ENCODE results near the gene CDCA5. TPM values are rescaled to one million over a fixed set of nuclear protein-coding genes. Genes with fewer than 3 reads are reported as not detected.

The CDCA5 gene
- polyA plus RNA-seq, 2 of the 4 experiments (the other 2 are of a cell fraction): 30.9 to 46.0 TPM

- Histone ChIP-seq H3K9me3 (no peaks in the 10 kb centered on the region), H3K4me1 (peaks cover 9% of the 10 kb centered on the region), H3K4me2 (no peak overlapping the region), H3K27ac (no peak overlapping the region), H3K4me3 (no peak overlapping the region)
- no peak for DNase-seq (ENCODE audit: low read depth in 1 of 2, low spot score in 1 of 2)
- ATAC-seq: no peak
- TF ChIP-seq MYC (IDR thresholded peaks at IDR 0.05; ENCODE audit: borderline replicate concordance, low read length) (no peak), HEYL (CRISPR knock-in tag; IDR thresholded peaks at IDR 0.05) (no peak), HOXB5 (CRISPR knock-in tag; IDR thresholded peaks at IDR 0.05) (no peak), HOXA7 (CRISPR knock-in tag; IDR thresholded peaks at IDR 0.05) (no peak), HDAC2 (IDR thresholded peaks at IDR 0.05) (no peak), PHF8 (IDR thresholded peaks at IDR 0.05; ENCODE audit: borderline replicate concordance, low read depth) (no peak), NFE2L2 (conservative IDR thresholded peaks at IDR 0.05; ENCODE audit: low read length) (no peak), TP53 (CRISPR knock-in tag; IDR thresholded peaks at IDR 0.05) (no peak), FOSB (CRISPR knock-in tag; IDR thresholded peaks at IDR 0.05) (no peak)
- FAIRE-seq: no peak
- CTCF ChIA-PET: interaction anchor here (0.6 to 7.3 kb wide), 9 partner anchors 9 to 152 kb away, joined by 3 to 75 read pairs (median 3); partner anchors contain the start of genes FAU, MRPL49 and ZNHIT2
- 87% methylated on average over 12 of the region's 15 CpGs for WGBS (ENCODE audit: missing lambda C conversion rate)
- POLR2A ChIA-PET: interaction anchor here (1.4 kb wide), 1 partner anchor 17 kb away, joined by 3 read pairs; the partner anchor contains the start of gene TM7SF2
These were observed 44.6 kb upstream of the CDCA5 start for GRCh38 chr11:65128182-65129145.

GRCh38 chr11:65127473-65128181 lies 43.8 kb upstream of the CDCA5 start:
- no peak for TF ChIP-seq RNF2 (IDR thresholded peaks at IDR 0.05; ENCODE audit: borderline replicate concordance, low read depth)
- TF ChIP-seq CHD4 (IDR thresholded peaks at IDR 0.05; ENCODE audit: borderline replicate concordance): no peak
- no peak overlapping the region for H3K27ac ChIP-seq
- H3K4me2 ChIP-seq: no peak overlapping the region
- CTCF ChIA-PET: interaction anchor here (0.6 to 7.3 kb wide), 6 partner anchors 8 to 153 kb away, joined by 3 to 75 read pairs (median 4); partner anchors contain the start of genes FAU, MRPL49 and ZNHIT2
- no peak for DNase-seq (ENCODE audit: low read depth in 1 of 2, low spot score in 1 of 2)
- peaks cover 6% of the 10 kb centered on the region for H3K4me1 ChIP-seq
- POLR2A ChIA-PET: interaction anchor here (1.4 kb wide), 1 partner anchor 16 kb away, joined by 3 read pairs; the partner anchor contains the start of gene TM7SF2
- H3K4me3 ChIP-seq: no peak overlapping the region
- no peak for FAIRE-seq
- H3K9me3 ChIP-seq: no peaks in the 10 kb centered on the region
- ATAC-seq: no peak
- WGBS (ENCODE audit: missing lambda C conversion rate): 86% methylated on average over 10 of the region's 12 CpGs

DNA sequence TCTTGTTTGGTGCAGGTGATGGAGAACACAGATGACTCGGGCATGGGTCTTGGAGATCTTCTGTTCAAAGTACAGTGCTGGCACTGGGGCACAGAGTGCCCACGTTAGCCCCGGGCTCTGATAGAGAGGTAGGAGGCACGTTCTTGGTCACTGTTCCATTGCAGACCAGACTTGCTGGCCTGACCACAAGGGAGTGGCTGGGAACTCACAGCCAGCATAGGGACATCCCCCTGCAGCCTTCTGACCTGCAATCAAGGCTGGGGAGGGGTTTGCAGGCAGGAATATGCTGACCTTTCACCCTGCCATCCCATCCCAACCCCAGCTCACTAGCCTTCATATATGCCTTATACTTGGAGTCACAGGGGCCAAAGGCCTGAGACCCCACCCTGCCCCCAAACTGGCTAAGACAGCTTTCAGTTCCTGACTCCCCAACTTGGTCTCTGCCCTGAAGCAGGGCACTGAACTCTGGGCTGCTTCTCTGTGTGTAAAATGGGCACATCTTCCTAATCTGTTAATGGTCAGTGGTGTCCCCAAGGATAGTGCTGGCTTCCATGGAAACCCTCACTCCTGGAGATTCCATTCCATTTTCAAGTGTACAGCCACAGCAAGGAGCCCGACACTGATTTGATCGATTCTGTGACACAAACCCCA lies 42.9 kb upstream of the CDCA5 start:
- POLR2A ChIA-PET: interaction anchor here (0.6 to 1.4 kb wide), 2 partner anchors 8 to 9 kb away, joined by 3 to 5 read pairs; partner anchors contain the start of gene ZNHIT2
- Histone ChIP-seq H3K4me2 (no peak overlapping the region), H3K4me1 (peaks cover 5% of the 10 kb centered on the region; the same call in 2 of the 3 replicates), H3K9me3 (no peaks in the 10 kb centered on the region), H3K4me3 (no peak overlapping the region), H3K27ac (no peak overlapping the region)
- DNase-seq (ENCODE audit: low read depth in 1 of 2, low spot score in 1 of 2) (no peak), ATAC-seq (no peak), FAIRE-seq (no peak)
- 95% methylated on average over 6 of the region's 6 CpGs for WGBS (ENCODE audit: missing lambda C conversion rate)
- no peak for TF ChIP-seq KDM5A (IDR thresholded peaks at IDR 0.05)
- no peak for TF ChIP-seq FOSL2 (IDR thresholded peaks at IDR 0.05)
- no peak for TF ChIP-seq FOSL2 (CRISPR knock-in tag; IDR thresholded peaks at IDR 0.05)
- TF ChIP-seq EHMT2 (IDR thresholded peaks at IDR 0.05; ENCODE audit: low read depth): no peak
- no peak for TF ChIP-seq MYC (IDR thresholded peaks at IDR 0.05; ENCODE audit: borderline replicate concordance, low read length)
- TF ChIP-seq ZSCAN20 (CRISPR knock-in tag; IDR thresholded peaks at IDR 0.05): no peak
- TF ChIP-seq EHF (CRISPR knock-in tag; IDR thresholded peaks at IDR 0.05): no peak
- TF ChIP-seq NPAS2 (CRISPR knock-in tag; IDR thresholded peaks at IDR 0.05; ENCODE audit: borderline replicate concordance): no peak
- TF ChIP-seq MAZ (IDR thresholded peaks at IDR 0.05; ENCODE audit: borderline replicate concordance, low read depth, low read length): no peak
- TF ChIP-seq HOXA7 (CRISPR knock-in tag; IDR thresholded peaks at IDR 0.05): no peak
- TF ChIP-seq MAFK (IDR thresholded peaks at IDR 0.05; ENCODE audit: partially characterized antibody): peak; percentile 28
- no peak for TF ChIP-seq FOXS1 (CRISPR knock-in tag; IDR thresholded peaks at IDR 0.05)
- TF ChIP-seq JUN (IDR thresholded peaks at IDR 0.05): 0 out of 5 replicates have a peak, but pooled peaks of 1 of the 2 experiments have one; percentile 16
- TF ChIP-seq RCOR1 (IDR thresholded peaks at IDR 0.05; ENCODE audit: low read depth, low read length): no peak
- TF ChIP-seq HOXB13 (CRISPR knock-in tag; IDR thresholded peaks at IDR 0.05; ENCODE audit: low read depth): no peak
- TF ChIP-seq BHLHE40 (IDR thresholded peaks at IDR 0.05; ENCODE audit: low read depth, low read length): no peak
- no peak for TF ChIP-seq ZC3H11A (IDR thresholded peaks at IDR 0.05)
- CTCF ChIA-PET: interaction anchor here (0.9 to 7.3 kb wide), 6 partner anchors 7 to 55 kb away, joined by 3 to 75 read pairs (median 4); partner anchors contain the start of genes CAPN1, FAU, MRPL49 and SYVN1
